ENCODE results near the gene ELP4. TPM values are rescaled to one million over a fixed set of nuclear protein-coding genes. Genes with fewer than 3 reads are reported as not detected.

ELP4 gene
- total and polyA plus RNA-seq, 7 donors: 4.2 to 12.9 (median 8.2) TPM

DNA sequence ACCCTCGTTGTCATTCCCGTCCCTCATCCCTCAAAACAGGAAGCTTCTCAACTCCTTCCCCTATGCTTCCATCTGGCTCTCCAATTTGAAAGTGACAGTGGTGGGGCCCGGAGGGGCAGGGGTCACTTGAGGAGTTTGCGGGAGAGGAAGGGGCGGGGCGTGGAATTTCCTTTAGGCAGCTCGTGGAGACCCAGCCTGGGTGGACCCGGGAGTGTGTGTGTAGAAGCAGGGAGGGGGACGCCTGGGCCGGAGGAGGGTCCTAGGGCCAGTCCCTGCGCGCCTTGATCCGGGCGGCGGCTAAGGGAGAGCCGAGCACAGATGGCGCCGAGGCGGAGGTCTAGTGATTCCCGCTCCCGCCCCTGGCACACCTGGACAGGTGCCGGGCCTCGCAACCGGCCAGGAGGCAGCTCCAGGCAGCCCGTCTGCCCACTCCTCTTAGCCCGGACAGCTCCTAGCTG lies 309.3 kb downstream of the ELP4 start:
- no peak for TF ChIP-seq CTCF (IDR thresholded peaks at IDR 0.05)
- ATAC-seq: no peak
- peaks cover 0 to 100% (median 84%) of the 10 kb centered on the region in 3 donors for H3K27me3 ChIP-seq (ENCODE audit: insufficient read depth in 3 of 3, low read length in 2 of 3)
- no peak overlapping the region for H3K27ac ChIP-seq
- no peaks in the 10 kb centered on the region for H3K9me3 ChIP-seq
- no peak for DNase-seq
- no peak overlapping the region for H3K4me3 ChIP-seq
- intact Hi-C loops (cut with DNase I): no loop called here
- peaks cover 31% of the 10 kb centered on the region for H3K4me1 ChIP-seq
- WGBS, 3 donors: 15 to 20% (median 17%) methylated on average over 26 of the region's 26 CpGs
- no peaks in the 10 kb centered on the region for H3K36me3 ChIP-seq (ENCODE audit: insufficient read depth in 1 of 2, low read depth in 1 of 2)

DNA sequence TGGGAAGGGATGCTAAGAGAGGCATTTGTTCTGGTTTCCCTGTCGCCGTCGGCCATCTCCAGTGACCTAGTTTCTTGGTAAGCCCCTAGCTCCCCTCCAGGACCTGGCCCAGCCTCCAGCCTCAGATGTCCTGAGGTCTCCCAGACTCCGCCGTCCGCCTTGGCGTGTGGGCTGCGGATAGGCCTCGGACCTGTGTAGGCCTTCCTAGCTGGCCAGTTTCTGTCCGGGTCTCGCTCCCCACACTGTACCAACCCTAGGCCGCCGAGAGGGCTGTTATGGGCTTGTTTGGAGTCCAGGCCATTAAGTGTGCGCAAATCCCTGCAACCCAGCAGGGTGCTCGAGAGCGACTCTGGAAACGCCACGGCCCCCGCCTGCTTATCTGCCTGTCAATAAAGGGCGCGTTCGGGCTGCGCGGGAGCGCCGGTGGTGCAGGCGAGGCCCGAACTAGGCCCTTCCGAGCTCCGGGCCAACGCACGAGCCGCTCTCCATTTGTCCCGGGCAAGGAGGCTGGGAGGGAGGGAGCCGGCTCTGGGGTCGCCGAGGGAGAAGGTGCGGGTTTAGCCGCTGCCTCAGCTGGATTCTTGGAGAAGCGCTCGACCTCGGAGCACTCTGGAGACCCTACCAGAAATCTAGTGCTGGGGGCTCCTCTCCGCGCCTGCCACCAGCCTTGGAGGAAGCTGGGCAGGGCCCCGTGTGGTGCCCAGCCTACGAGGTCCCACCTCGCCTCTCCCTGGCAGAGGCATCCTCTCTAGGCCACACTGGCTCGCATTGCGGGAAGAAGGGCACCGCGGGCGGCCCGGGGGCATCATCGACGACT lies 310.3 kb downstream of the ELP4 start:
- TF ChIP-seq CTCF (IDR thresholded peaks at IDR 0.05): no peak
- 27 to 37% (median 33%) methylated on average over 52 to 55 of the region's 55 CpGs for WGBS, 3 donors
- no peak overlapping the region for H3K4me3 ChIP-seq
- H3K36me3 ChIP-seq (ENCODE audit: insufficient read depth in 1 of 2, low read depth in 1 of 2): no peaks in the 10 kb centered on the region
- DNase-seq: no peak
- H3K9me3 ChIP-seq: no peaks in the 10 kb centered on the region
- no peak overlapping the region for H3K27ac ChIP-seq
- intact Hi-C loops (cut with DNase I): no loop called here
- peaks cover 0 to 100% (median 80%) of the 10 kb centered on the region in 3 donors for H3K27me3 ChIP-seq (ENCODE audit: insufficient read depth in 3 of 3, low read length in 2 of 3)
- no peak for ATAC-seq
- H3K4me1 ChIP-seq: peaks cover 27% of the 10 kb centered on the region

- 11 to 16% (median 16%) methylated on average over 15 of the region's 15 CpGs for WGBS, 3 donors
- Histone ChIP-seq H3K9me3 (no peaks in the 10 kb centered on the region), H3K4me3 (no peak overlapping the region), H3K4me1 (peaks cover 26% of the 10 kb centered on the region), H3K27ac (no peak overlapping the region), H3K27me3 (ENCODE audit: insufficient read depth in 3 of 3, low read length in 2 of 3) (peaks cover 0 to 100% (median 79%) of the 10 kb centered on the region in 3 donors), H3K36me3 (ENCODE audit: insufficient read depth in 1 of 2, low read depth in 1 of 2) (no peaks in the 10 kb centered on the region)
- intact Hi-C loops (cut with DNase I): no loop called here
- no peak for ATAC-seq
- DNase-seq: no peak
- TF ChIP-seq CTCF (IDR thresholded peaks at IDR 0.05): no peak
These were observed 310.9 kb downstream of the ELP4 start for GRCh38 chr11:31820438-31820818.

- ATAC-seq (no peak), DNase-seq (no peak)
- intact Hi-C loops (cut with DNase I): no loop called here
- Histone ChIP-seq H3K36me3 (ENCODE audit: insufficient read depth in 1 of 2, low read depth in 1 of 2) (no peaks in the 10 kb centered on the region), H3K27me3 (ENCODE audit: insufficient read depth in 3 of 3, low read length in 2 of 3) (peaks cover 0 to 100% (median 78%) of the 10 kb centered on the region in 3 donors), H3K4me1 (peaks cover 18% of the 10 kb centered on the region), H3K27ac (no peak overlapping the region), H3K9me3 (no peaks in the 10 kb centered on the region), H3K4me3 (no peak overlapping the region)
- 18 to 27% (median 27%) methylated on average over 5 of the region's 5 CpGs for WGBS, 3 donors
- TF ChIP-seq CTCF (IDR thresholded peaks at IDR 0.05): no peak
These were observed 311.7 kb downstream of the ELP4 start for GRCh38 chr11:31821235-31821764.

Measured in psoas muscle (tissue), 8 donors.